ENCODE results near the gene MYO1H.
"Not testable (repeated sequence)": the region's sequence is repeated elsewhere in the genome, so short reads cannot be mapped to it uniquely, and the experiment has no call there.

The MYO1H gene

GRCh38 chr12:109466821-109467220 is 119.1 kb downstream of the MYO1H start:
- DNase-seq, result peak in 2 of 58 donors; percentile 6 to 28

GRCh38 chr12:109467978-109468676 is 120.4 kb downstream of the MYO1H start:
- no peak for DNase-seq

- DNase-seq, result no peak
These were observed 121.8 kb downstream of the MYO1H start for GRCh38 chr12:109469517-109469916.

GRCh38 chr12:109473006-109473405 is 125.3 kb downstream of the MYO1H start:
- no peak for DNase-seq

GRCh38 chr12:109473526-109474270 is 126.0 kb downstream of the MYO1H start:
- DNase-seq, result not testable (repeated sequence)

GRCh38 chr12:109475121-109475520 is 127.4 kb downstream of the MYO1H start:
- DNase-seq, result no peak

GRCh38 chr12:109475993-109476806 is 128.5 kb downstream of the MYO1H start:
- no peak for DNase-seq

- peak in 1 of 58 donors; percentile 48 for DNase-seq
These were observed 129.1 kb downstream of the MYO1H start for GRCh38 chr12:109476807-109477184.

GRCh38 chr12:109477185-109477962 is 129.7 kb downstream of the MYO1H start, which contains the start of the genes KCTD10 and UBE3B:
Gene KCTD10, minus strand, starts transcription at chr12:109477300. Its CDS starts 38 bp downstream, at chr12:109477262.
Gene UBE3B, plus strand, starts transcription at chr12:109477634. Its CDS starts 5,918 bp downstream, at chr12:109483552.
- peak in 57 of 58 donors; percentile 58 to 95 (median 80) for DNase-seq

GRCh38 chr12:109477963-109478315 is 130.2 kb downstream of the MYO1H start:
- no peak for DNase-seq

- no peak for DNase-seq
These were observed 132.1 kb downstream of the MYO1H start for GRCh38 chr12:109479761-109480160.

- no peak for DNase-seq
These were observed 132.7 kb downstream of the MYO1H start for GRCh38 chr12:109480356-109480755.

GRCh38 chr12:109481863-109482262 is 134.2 kb downstream of the MYO1H start:
- DNase-seq, result no peak

- no peak for DNase-seq
These were observed 134.8 kb downstream of the MYO1H start for GRCh38 chr12:109482491-109482890.

GRCh38 chr12:109482894-109483293 is 135.2 kb downstream of the MYO1H start:
- no peak for DNase-seq

- DNase-seq, result no peak
These were observed 135.6 kb downstream of the MYO1H start for GRCh38 chr12:109483346-109483745.

GRCh38 chr12:109485201-109485600 is 137.5 kb downstream of the MYO1H start:
- DNase-seq, result no peak

- DNase-seq, result no peak
These were observed 139.7 kb downstream of the MYO1H start for GRCh38 chr12:109487181-109488050.

GRCh38 chr12:109488051-109488665 is 140.5 kb downstream of the MYO1H start:
- DNase-seq, result no peak

Measured in anterior cingulate cortex (tissue), 58 donors.